Lower leg skin (tissue), 4 donors: Measurements from ENCODE around the gene CPNE8. TPM values are rescaled to one million over a fixed set of nuclear protein-coding genes. Genes with fewer than 3 reads are reported as not detected.
"Not testable (repeated sequence)": the region's sequence is repeated elsewhere in the genome, so short reads cannot be mapped to it uniquely, and the experiment has no call there.

Source experiments
- DNase-seq, 2 donors: peaks; one replicate each; pipeline ENCODE4 v3.0.0-alpha.2; 2019; ENCODE audit warnings: low spot score in 2 of 2
- H3K4me3 ChIP-seq: fragments of 200-600 bp; sonication (generic); 2 replicates; pipeline ENCODE4 v1.5.1; 2017; ENCODE audit warnings: mild to moderate bottlenecking, low read depth; ENCODE audit not compliant: poor library complexity, severe bottlenecking
- CTCF ChIP-seq, 3 donors: fragments of 450-650 bp; IDR thresholded peaks; one replicate each; pipeline ENCODE4 v1.5.1; 2016; ENCODE audit warnings: antibody characterized with exemption in 3 of 3, mild to moderate bottlenecking in 3 of 3, moderate library complexity in 2 of 3
- POLR2A ChIP-seq, 2 donors: fragments of 450-650 bp; IDR thresholded peaks; one replicate each; pipeline ENCODE4 v1.6.1; 2016 to 2017; ENCODE audit warnings: antibody characterized with exemption in 2 of 2, mild to moderate bottlenecking in 1 of 2, moderate library complexity in 1 of 2
- WGBS, 2 donors: methylation state at CpG; one replicate each; pipeline ENCODE4 v1.1.5; 2018; 5-methylcytosine and 5-hydroxymethylcytosine counted together
- intact Hi-C: fragments of 100-400 bp; cut with DNase I; formaldehyde crosslinking; loops from one replicate; pipeline ENCODE4 v1.15.0; 2023; ENCODE audit warnings: low total_unique reads
- total RNA-seq, 4 donors: library from RNA; depleted of rRNA; stranded (reverse); fragments of >200 nt; gene quantifications; one replicate each; pipeline ENCODE4 v1.1.0, GENCODE V29; 2016

CPNE8 gene
- total RNA-seq, 4 donors from 2014 or later = 8.0 to 20.2 (median 9.1) TPM

GRCh38 chr12:38744041-38744440 lies 161.3 kb downstream of the CPNE8 start:
- intact Hi-C loops = no loop called here
- TF ChIP-seq POLR2A (IDR thresholded peaks at IDR 0.05) = no peak
- H3K4me3 ChIP-seq = no peak overlapping the region
- DNase-seq = no peak
- 51 to 53% methylated on average over 4 of the region's 4 CpGs for WGBS, 2 donors

GRCh38 chr12:38742496-38742895 lies 162.9 kb downstream of the CPNE8 start:
- 94 to 95% methylated on average over 1 of the region's 1 CpG for WGBS, 2 donors
- H3K4me3 ChIP-seq, DNase-seq, intact Hi-C loops: not testable (repeated sequence)

- H3K4me3 ChIP-seq = no peak overlapping the region
- TF ChIP-seq CTCF (IDR thresholded peaks at IDR 0.05) (no peak), POLR2A (IDR thresholded peaks at IDR 0.05) (no peak)
- no peak for DNase-seq
- intact Hi-C loops = no loop called here
- WGBS, 2 donors = 73 to 82% methylated on average over 3 of the region's 3 CpGs
Observed at GRCh38 chr12:38736821-38737220, 168.6 kb downstream of the CPNE8 start.

GRCh38 chr12:38732761-38733160 lies 172.6 kb downstream of the CPNE8 start:
- no peak overlapping the region for H3K4me3 ChIP-seq
- TF ChIP-seq POLR2A (IDR thresholded peaks at IDR 0.05) (no peak), CTCF (IDR thresholded peaks at IDR 0.05) (no peak)
- intact Hi-C loops = no loop called here
- no peak for DNase-seq

GRCh38 chr12:38728894-38729293 lies 176.5 kb downstream of the CPNE8 start:
- DNase-seq = no peak
- H3K4me3 ChIP-seq = no peak overlapping the region
- WGBS, 2 donors = 94 to 98% methylated on average over 1 of the region's 1 CpG
- intact Hi-C loops = no loop called here
- TF ChIP-seq POLR2A (IDR thresholded peaks at IDR 0.05) (no peak), CTCF (IDR thresholded peaks at IDR 0.05) (no peak)

GRCh38 chr12:38721611-38722252 lies 183.7 kb downstream of the CPNE8 start:
- 92 to 97% methylated on average over 10 of the region's 10 CpGs for WGBS, 2 donors
- TF ChIP-seq POLR2A (IDR thresholded peaks at IDR 0.05) (no peak), CTCF (IDR thresholded peaks at IDR 0.05) (no peak)
- H3K4me3 ChIP-seq = no peak overlapping the region
- DNase-seq = no peak
- intact Hi-C loops = no loop called here

GRCh38 chr12:38720661-38721060 lies 184.7 kb downstream of the CPNE8 start:
- TF ChIP-seq POLR2A (IDR thresholded peaks at IDR 0.05) (no peak), CTCF (IDR thresholded peaks at IDR 0.05) (no peak)
- 86 to 87% methylated on average over 9 of the region's 9 CpGs for WGBS, 2 donors
- DNase-seq = no peak
- intact Hi-C loops = no loop called here
- H3K4me3 ChIP-seq = no peak overlapping the region
